HG02571 (cell line): ENCODE results near the gene SLC13A4.
"Not testable (repeated sequence)": the region's sequence is repeated elsewhere in the genome, so short reads cannot be mapped to it uniquely, and the experiment has no call there.

Source experiments
- ATAC-seq: cut with Tn5 transposase; IDR thresholded peaks from one replicate; pipeline ENCODE4 v1.9.1; 2021; ENCODE audit warnings: mild to moderate bottlenecking, moderate library complexity; ENCODE audit not compliant: unreplicated experiment

The SLC13A4 gene

DNA sequence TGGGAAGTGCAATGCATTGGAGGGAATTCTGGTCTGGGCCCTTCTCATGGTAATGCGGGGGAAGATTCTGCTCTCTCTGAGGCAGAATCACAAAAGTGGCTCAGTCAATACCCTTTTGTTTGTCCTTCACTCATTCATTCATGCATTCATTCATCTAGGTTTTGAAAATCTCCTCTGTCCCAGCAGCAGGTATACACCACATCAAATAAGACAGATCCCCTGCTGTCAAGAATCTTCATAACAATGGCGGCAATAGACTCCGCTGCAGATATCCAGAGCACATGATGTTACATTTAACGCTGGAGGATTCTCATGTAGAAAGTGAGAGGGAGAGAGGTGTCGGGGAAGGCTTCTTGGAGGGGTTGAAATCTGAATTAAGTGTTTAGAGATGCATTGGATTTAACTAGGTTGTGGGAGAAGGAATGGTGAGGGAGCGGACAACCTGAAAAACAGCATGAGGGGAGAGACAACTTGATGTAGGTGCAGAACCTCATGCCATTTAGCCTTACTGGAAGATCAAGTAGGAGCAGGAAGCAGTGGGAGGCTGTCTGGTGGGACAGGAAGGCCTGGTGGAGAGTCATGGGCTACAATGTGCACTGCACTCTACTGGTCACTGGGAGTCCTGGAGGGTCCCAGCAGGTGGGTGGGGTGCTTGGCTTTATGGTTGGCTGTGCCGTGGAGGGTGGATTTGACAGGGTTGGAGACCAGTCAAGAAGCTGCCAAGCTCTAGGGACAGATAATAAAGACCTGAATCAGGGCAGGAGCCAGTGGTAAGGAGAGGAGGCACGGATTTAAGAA lies 25.8 kb upstream of the SLC13A4 start:
- no peak for ATAC-seq

DNA sequence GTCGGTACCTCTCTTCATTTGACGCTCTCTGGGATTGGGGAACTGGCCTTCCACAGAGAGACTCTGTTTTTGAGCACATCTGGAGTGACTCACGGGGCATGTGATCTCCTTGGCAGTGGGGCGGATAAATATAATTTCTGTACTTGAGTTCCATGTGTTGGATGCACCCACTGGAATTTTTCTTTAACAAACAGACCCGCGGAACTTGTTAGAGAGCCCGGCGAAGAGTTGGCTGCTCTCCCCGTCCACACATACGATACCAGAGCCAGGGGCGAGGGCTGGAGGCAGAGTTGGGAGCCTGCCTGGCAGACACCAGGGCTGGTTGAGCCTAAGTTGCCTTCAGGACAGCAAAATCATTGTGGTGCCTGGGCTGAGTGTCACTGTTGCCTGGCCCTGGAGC lies 20.8 kb upstream of the SLC13A4 start, which contains the start of gene FAM180A:
Gene FAM180A (minus strand): TSS at position 44 of the 400 bp plus-strand sequence. CDS start 233 bp downstream, outside the sequence.
- no peak for ATAC-seq

DNA sequence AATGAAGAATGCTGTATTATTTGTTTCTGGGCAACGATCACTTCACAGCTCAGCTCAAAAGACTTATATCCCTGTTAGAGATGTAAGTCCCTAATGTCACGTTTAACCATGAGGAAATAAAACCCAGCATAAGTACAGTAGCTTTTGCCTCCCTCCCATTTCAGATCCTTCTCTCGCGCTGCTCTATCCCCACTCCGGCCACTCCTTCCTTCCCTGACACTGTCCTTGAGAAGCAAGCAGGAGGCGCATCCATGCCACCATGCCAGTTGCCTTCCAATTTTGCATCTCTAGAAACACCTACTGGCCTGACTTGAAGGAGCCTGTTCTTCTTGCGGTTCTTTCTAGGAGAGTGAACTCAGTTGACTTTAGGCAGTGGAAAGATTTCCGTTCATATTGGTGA lies 19.4 kb upstream of the SLC13A4 start:
- no peak for ATAC-seq

DNA sequence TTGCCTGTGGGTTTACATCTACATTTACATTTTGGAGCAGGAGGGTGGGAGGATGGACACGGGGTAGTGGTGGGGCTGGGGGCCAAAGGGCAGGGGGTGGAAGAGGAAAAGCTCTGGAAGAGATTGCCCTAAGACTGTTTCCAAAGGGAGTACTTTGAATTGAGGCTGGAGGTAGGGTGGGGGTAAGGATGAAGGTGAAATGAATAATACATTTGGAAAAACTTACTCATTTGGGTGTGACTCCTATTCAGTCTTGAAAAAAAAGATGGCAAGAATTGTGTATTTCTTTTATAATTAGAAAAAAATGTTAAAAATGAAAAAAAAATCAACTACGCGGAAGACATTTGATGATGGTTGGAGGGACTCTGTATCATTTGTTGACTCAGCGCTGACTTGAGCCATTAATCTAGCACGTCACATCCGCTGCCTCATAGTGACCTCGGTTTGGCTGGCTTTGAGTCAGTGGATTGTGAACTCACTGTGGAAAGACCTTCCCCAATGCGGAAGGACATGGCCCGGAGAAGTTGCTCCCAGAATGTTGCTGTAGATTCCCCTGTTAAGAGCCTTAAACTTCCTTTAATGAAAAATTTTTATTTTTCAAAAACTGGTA lies 17.8 kb upstream of the SLC13A4 start:
- no peak for ATAC-seq

- ATAC-seq: no peak
Observed at GRCh38 chr7:135744938-135745702, 17.1 kb upstream of the SLC13A4 start.

DNA sequence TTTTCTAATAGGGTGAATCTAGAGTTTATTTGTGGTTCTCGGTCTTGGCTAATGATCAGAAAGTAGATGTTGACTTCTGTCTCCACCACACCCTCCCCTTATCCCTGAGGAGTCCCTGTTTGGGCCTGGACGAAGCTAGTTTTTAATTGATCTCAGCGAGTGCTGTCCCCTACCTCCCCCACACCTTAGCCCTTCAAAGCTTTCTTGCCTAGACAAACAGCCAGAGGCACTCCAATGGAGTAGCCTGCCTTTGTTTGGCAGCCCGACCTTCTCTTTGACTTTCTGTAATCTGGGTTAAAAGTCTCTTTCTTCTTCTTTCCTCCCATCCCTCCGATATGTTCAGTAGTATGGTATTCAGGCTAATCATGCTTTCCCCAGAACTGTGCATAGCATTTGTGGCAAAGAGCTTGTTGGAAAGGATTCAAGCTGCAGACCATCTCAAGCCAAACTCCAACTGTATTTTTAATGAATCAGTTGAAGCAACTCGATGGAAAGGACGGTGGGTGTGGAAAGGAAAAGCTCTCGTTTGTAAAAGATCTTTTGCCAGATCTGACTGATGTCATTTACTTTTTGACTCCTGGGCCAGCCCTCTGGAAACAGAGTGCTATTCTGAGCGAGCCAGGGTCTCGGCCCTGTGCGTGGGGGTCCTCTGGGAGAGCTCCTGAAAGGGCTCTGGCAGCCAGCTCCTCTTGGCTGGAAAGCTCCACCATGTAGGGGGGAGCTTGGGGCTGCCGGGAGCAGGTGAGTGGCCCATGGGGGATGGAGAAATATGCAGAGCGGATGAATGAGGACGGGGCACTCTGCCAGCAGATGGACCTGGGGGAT lies 16.1 kb upstream of the SLC13A4 start:
- ATAC-seq: no peak

DNA sequence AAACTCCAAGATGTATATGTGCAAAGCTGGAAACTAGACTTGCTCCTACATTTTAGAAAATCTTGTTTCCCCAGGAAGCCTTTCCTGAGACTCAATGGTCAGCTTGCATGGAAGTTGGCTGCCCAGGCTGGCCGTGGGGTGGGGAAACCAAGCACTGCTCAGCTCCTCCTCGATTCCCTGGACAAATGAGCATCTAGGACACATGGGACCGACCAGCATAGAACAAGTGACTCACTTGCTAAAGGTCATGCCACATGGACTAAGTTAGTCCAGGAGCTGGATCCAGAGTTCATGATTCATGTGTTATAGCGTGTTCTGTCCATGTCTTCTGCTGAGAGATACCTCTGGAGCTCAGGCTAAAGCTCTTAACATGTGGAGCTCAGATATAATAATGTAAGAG lies 14.4 kb upstream of the SLC13A4 start:
- ATAC-seq: no peak

GRCh38 chr7:135741905-135742304 lies 13.9 kb upstream of the SLC13A4 start:
- ATAC-seq: no peak

DNA sequence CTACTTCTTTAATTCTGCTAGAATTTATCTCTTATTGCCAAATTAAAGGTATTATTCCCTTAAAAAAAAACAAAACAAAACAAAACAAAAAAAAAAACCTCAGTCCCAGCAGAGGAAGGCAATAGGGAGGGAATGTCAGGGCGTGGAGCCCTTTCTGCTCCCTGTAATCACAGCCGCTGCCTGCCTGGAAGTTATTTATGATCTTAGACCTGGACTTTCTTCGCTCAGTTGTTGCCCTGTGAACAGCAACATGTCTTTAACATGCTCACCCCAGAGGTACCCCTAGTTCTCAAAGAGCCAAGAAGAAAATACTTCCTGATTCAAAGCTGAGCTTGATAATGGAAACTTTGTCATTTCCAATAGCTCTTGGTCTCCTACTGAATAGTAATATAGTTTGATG lies 12.9 kb upstream of the SLC13A4 start:
- no peak for ATAC-seq

- ATAC-seq: not testable (repeated sequence)
Observed at GRCh38 chr7:135737306-135737647, 9.3 kb upstream of the SLC13A4 start.

- ATAC-seq: no peak
Observed at GRCh38 chr7:135736586-135737305, 8.8 kb upstream of the SLC13A4 start.

- ATAC-seq: no peak
Observed at GRCh38 chr7:135734343-135734689, 6.3 kb upstream of the SLC13A4 start.

- no peak for ATAC-seq
Observed at GRCh38 chr7:135733603-135734342, 5.8 kb upstream of the SLC13A4 start.

DNA sequence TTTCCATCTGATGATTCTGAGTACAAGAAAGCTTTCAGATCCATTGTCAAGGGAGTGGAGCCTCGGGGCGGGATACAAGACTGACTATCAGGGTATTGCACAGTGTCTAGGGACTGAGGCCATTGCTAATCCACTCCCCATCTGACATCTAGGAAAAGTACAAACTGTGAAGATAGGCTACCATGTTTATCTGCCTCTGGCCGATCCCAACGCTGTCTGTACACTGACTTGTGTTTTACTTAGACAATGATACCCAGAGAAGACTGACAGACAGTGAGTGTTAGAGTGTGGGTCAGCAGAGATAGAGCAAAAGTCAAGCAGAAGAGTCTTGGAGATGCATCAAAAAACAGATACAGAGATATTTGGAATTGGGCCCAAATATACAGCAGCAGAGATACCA lies 3.1 kb upstream of the SLC13A4 start:
- ATAC-seq: no peak

GRCh38 chr7:135729230-135729629 lies 1.2 kb upstream of the SLC13A4 start:
- no peak for ATAC-seq

GRCh38 chr7:135726911-135727673 lies 894 bp downstream of the SLC13A4 start:
- no peak for ATAC-seq

GRCh38 chr7:135726276-135726788 lies 1.7 kb downstream of the SLC13A4 start:
- ATAC-seq: no peak

GRCh38 chr7:135723411-135723810 lies 4.6 kb downstream of the SLC13A4 start:
- ATAC-seq: no peak
